ENCODE measurements around the gene TRIM37.
A peak's percentile ranks its signal among the peaks of the same experiment; 100 is the strongest.

TRIM37 gene

GRCh38 chr17:59106463-59107305, at the start of gene TRIM37:
TRIM37 (minus strand) TSS chr17:59106880; CDS start chr17:59106461, 419 bp downstream.
- peak; percentile 99 for DNase-seq (ENCODE audit: low read depth in 2 of 2)
- no peak for TF ChIP-seq CTCF (IDR thresholded peaks at IDR 0.05; ENCODE audit: low read depth, low read length)
- peak within 1 kb of the TSS; percentile 91 to 97 for H3K4me3 ChIP-seq (replicated peaks in 1 of 2; ENCODE audit: low read depth in 2 of 2, low read length in 2 of 2)

GRCh38 chr17:59155439-59156177, 48.9 kb upstream of the TRIM37 start, which contains the start of gene PRR11:
PRR11 (plus strand) TSS chr17:59155746; CDS start chr17:59169753, 14,007 bp downstream.
- peak within 1 kb of the TSS; percentile 85 to 87 for H3K4me3 ChIP-seq (replicated peaks in 1 of 2; ENCODE audit: low read depth in 2 of 2, low read length in 2 of 2)
- no peak for TF ChIP-seq CTCF (IDR thresholded peaks at IDR 0.05; ENCODE audit: low read depth, low read length)
- DNase-seq (ENCODE audit: low read depth in 2 of 2), result peak; percentile 100

- no peak for DNase-seq (ENCODE audit: low read depth in 2 of 2)
- TF ChIP-seq CTCF (IDR thresholded peaks at IDR 0.05; ENCODE audit: low read depth, low read length), result no peak
- peak within 1 kb of the TSS; percentile 85 to 87 for H3K4me3 ChIP-seq (replicated peaks in 1 of 2; ENCODE audit: low read depth in 2 of 2, low read length in 2 of 2)
Measured at GRCh38 chr17:59154721-59155438, 48.2 kb upstream of the TRIM37 start, which contains the start of gene SKA2. SKA2 (minus strand) TSS chr17:59155186; CDS start chr17:59155163, 23 bp downstream.

- DNase-seq (ENCODE audit: low read depth in 2 of 2), result peak; percentile 52 to 53
- TF ChIP-seq CTCF (IDR thresholded peaks at IDR 0.05; ENCODE audit: low read depth, low read length), result no peak
- peak overlapping the region; percentile 85 to 87 for H3K4me3 ChIP-seq (replicated peaks in 1 of 2; ENCODE audit: low read depth in 2 of 2, low read length in 2 of 2)
Measured at GRCh38 chr17:59154292-59154720, 47.6 kb upstream of the TRIM37 start.

GRCh38 chr17:59152925-59153324, 46.2 kb upstream of the TRIM37 start:
- peak in 1 of 2 donors; percentile 12 for DNase-seq (ENCODE audit: low read depth in 2 of 2)
- TF ChIP-seq CTCF (IDR thresholded peaks at IDR 0.05; ENCODE audit: low read depth, low read length), result no peak
- H3K4me3 ChIP-seq (replicated peaks in 1 of 2; ENCODE audit: low read depth in 2 of 2, low read length in 2 of 2), result peak overlapping the region in 1 of 2 donors; percentile 85

GRCh38 chr17:59151591-59151990, 44.9 kb upstream of the TRIM37 start:
- peak; percentile 30 to 50 for DNase-seq (ENCODE audit: low read depth in 2 of 2)
- no peak overlapping the region for H3K4me3 ChIP-seq (replicated peaks in 1 of 2; ENCODE audit: low read depth in 2 of 2, low read length in 2 of 2)

More at GRCh38 chr17:59151591-59151990, 44.9 kb upstream of the TRIM37 start:
- TF ChIP-seq CTCF (IDR thresholded peaks at IDR 0.05; ENCODE audit: low read depth, low read length), result no peak
